Amniotic stem cell (primary cell): ENCODE results near the gene ABI1.
A peak's percentile ranks its signal among the peaks of the same experiment; 100 is the strongest.

Experiments
- DNase-seq: peaks from one replicate; lab custom pipeline; 2025; lab: John Stamatoyannopoulos, UW

Gene ABI1

GRCh38 chr10:26765549-26765948 is 95.2 kb downstream of the ABI1 start:
- DNase-seq, result no peak

- no peak for DNase-seq
These were observed 101.8 kb downstream of the ABI1 start for GRCh38 chr10:26759008-26759407.

GRCh38 chr10:26755443-26755903 is 105.3 kb downstream of the ABI1 start:
- DNase-seq, result peak; percentile 45

DNA sequence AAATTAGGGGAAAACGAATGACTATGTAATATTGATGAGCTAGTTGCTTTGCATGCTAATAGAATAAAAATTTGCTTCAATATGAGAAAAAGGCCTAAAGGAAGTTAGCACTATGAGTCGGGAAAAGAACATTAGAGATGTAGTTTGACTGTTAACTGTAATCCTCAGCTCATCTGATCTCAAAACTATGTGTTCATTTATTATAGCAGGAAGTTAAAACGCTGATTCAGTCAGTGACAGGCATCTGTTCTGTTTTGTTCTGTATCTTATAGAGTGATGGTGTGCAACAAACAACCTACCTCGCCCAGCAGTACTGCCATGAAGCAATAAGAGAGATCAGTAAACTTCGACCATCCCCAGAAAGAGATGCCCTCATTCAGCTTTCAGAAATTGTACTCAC is 114.7 kb downstream of the ABI1 start:
- DNase-seq, result no peak

DNA sequence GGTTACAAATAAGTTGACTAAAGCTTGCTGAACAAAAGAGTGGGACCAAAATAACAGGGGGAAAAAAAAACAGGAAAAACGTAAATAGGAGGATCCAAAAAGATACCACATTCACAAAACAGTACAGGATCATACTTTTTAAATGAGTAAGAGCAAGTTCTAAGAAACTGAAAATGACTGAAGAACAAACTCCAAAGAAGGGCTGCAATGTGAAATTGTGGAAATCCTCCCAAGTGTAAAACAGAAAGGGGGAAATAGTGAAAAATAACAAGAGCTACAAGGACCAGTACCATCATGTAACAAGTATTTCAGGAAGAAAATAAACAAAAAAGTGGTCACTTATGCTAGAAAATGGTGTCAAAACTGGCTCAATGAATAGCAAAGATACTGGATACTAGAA is 116.9 kb downstream of the ABI1 start:
- DNase-seq, result no peak

DNA sequence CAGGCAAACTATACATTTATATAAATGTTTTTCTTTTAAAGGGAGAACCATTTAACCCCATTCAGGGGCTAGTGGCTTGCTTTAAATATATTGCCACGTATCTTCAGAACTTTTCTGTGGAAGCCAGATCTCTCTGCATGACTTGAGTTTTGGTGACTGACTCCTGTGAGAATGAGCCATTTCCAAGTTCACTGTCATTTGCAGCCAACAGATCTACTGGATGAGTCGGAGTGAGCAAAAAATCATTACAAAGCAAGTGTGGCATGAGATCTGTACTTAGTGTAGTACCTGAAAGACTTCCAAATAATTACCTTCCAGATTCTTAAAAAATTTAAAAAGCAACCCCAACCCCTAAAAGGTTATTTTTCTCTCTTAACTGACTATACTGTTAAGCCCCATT is 117.7 kb downstream of the ABI1 start:
- DNase-seq, result no peak

DNA sequence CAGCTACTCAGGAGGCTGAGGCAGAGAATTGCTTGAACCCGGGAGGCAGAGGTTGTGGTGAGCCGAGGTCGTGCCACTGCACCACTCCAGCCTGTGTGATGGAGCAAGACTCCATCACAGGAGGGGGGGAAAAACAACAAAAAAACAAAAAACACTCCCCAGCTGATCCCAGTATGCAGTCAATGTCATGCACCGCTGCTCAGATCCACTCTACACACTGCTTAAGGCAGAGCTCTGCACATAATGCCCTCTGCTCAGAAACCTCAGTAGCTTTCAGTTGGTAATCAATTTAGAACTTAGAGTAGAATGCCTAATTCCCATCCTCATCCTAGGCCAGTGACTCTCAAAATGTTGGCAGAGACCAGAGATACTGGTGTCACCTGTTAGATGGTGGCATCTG is 119.4 kb downstream of the ABI1 start:
- no peak for DNase-seq

DNA sequence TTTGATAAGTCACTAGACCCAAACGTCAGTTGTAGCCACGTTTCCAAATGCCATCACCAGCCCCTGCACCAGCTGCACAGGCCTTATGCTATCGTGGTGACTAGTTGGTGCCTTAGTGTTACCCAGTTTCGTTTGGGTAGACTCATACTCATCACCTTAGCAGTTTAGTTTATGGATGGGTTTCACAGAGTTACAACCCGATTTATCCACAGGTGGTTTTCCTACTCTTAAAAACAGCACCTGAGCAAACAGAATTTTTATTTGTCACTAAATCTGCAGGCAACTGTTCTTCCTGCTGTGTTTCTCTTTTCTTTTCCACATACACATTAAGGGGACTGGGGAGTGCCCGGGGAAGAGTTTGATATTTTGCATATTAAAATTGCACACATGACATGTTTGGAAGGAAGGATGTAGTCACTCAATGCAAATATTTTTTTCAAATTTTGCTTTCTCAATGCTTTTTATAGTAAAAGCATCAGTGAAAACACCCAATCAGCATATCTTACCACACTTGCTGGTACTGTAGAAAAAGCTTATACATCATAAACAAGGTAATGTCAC is 121.6 kb downstream of the ABI1 start:
- DNase-seq, result no peak

DNA sequence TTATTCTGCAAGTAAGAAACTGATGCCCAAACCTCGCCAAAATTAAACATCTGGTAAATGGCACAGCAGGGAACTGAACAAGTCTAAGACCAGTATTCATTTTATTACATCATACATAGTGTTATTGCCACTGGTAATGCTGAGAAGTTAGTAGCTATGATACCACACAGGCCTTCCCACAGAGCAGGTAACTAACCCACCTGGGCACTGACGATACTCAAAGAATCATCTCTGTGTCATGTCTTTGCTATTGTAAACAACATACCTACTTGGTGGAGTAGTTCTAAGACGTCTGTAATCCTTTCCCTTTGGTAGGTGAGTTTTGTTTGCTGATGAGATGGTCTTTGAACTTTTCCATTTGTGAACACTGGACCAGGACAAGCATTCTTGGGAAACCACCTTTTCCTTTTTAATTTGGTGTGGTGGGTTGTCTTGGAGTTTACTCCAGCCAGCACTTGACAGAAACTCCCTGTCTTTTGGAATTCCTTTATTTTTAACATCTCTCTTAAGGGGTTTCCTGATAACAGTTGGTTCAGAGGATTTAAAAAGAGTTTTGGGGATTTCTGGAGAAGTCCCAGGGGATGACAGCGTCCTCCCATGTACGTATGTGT is 122.4 kb downstream of the ABI1 start:
- DNase-seq, result no peak

DNA sequence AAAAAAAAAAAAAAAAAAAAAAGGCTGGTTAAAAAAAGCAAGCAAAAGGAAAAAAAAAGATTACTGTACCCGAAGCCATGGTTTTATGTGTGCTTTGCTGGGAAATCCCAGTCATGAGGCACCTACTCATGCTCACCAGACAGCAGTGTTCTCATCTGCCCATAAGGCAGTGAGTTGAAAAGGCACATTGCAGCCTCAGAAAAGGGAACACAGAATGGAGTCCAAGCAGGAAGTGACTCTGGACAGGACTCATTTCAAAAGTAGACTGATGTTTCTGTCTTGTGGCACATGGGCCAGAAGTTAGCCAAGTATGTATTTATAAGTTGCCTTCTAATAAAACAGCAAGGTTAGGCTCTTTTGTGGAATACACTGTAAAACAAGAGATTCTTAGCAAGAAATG is 123.0 kb downstream of the ABI1 start:
- no peak for DNase-seq

DNA sequence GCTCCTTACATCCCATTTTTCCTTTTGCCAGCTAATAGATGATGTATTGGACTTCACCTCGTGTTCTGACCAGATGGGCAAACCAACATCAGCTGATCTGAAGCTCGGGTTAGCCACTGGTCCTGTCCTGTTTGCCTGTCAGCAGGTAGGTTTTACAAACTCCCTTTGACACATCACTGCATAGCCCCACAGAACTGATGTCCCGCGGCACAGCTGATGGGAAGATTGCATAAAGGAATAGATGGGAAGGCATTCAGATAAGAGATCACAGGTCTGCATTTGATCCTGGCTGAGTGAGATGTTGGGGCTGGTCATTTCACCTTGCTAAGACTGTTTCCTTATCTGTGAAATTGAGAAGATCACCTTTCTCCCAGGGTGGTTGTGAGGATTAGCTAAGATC is 125.3 kb downstream of the ABI1 start:
- DNase-seq, result no peak

GRCh38 chr10:26733750-26734568 is 126.8 kb downstream of the ABI1 start:
- no peak for DNase-seq

DNA sequence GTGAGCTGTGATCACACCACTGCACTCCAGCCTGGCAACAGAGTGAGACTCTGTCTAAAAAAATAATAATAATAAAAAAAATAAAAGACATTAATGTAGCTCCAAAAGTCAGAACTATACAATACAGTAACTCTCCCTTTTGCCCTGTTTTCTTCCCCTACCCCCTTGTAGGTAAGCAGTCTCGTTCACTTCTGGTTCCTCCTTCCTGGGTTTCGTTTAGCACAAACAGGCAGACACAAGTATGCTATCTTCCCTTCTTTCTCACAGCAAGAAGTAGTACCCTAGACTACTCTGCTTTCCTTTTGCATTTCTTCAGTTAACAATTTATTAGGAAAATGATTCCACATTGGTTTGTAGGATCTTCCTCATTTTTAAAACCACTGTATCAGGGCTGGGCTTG is 130.2 kb downstream of the ABI1 start:
- DNase-seq, result no peak

- DNase-seq, result no peak
These were observed 131.4 kb downstream of the ABI1 start for GRCh38 chr10:26729395-26729794.

DNA sequence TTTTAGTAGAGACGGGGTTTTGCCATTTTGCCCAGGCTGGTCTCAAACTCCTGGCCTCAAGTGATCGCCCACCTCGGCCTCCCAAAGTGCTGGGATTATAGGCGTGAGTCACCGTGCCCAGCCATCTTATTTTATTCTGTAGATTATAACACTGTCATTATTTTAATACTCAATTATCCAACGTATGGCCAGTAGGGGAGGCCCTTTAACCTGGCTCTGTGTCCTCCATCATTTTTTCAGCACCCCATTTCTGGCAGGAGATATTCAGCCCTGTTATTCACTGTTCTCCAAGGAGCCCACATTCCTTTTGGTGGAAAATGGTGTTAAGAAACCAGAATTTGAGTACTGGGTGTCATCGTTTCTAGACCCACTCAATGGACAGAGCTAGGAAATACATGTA is 131.8 kb downstream of the ABI1 start:
- DNase-seq, result no peak

DNA sequence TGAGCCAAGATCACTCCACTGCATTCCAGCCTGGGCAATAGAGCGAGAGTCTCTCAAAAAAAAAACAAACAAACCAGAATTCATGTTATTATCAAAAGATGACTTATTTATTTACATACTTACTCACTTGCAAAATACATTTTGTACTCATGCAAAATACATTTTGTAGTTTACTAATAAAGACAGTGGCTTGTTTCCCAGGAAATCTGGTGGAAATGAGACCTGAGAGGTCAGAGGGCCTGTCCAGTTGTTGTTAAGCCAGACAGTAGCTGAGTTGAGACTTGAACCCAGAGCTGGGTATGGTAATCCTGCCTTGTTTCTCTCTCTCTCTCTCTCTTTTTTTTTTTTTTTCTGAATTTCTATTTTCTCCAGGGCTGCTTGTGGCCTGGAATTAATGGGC is 133.8 kb downstream of the ABI1 start:
- DNase-seq, result no peak

DNA sequence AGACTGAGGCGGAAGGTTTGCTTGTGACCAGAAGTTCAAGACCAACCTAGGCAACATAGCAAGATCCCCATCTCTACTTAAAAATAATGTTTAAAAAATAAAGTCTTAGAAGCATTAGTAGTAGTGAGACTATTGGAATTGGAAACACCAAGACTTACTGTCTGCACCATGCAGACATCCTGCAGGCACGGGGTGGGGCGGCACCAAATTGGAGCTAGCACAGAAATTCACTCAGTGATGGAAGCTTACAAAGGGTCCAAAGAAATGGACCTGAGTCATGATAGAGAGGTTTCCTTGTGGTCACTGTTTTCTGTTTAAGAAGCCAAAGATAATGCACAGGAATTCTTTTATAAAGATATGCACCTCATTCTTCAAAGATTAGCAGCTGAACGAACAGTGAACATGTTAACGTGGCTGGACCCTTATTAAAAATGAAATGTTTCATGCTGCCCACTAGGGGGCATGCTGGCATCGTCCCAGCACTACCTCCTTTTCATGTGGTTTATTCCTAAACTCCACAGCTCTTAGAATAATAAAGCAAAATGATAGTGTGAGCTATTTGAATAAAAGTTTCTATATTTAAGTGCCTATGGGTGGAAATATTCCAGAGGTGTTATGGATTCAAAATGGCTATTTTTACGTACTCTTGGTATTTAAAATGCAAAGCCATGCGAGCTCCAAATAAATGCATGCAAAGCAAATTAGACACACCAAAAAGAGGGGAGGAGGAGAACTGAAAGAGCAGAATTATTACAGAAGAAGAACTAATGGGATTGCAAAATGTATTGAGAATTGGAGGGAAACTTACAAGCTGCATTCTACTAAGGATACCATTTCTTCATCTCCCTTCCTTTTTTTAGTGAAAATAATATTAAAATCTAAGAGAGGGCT is 134.7 kb downstream of the ABI1 start:
- peak; percentile 35 for DNase-seq

GRCh38 chr10:26723016-26723415 is 137.7 kb downstream of the ABI1 start:
- DNase-seq, result no peak

DNA sequence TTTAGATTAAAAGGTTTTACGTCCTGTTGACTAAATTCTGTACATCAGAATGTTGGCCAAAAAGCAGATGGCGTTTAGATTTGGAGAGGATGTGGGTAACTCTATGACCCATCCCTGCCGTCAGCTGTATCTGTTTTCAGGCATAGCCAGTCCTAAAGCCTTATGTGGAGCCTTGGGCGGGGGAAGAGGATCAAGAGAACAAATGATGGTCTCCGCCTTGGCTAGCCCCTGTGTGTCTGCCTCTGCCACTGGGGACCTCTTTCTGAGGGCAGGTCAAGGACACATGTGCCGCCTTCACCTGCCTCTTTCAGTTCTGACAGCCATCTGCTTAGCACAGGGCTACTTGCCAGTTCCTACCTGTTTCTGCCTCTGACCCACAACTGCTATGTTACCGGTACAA is 139.2 kb downstream of the ABI1 start:
- DNase-seq, result no peak

GRCh38 chr10:26717476-26717875 is 143.3 kb downstream of the ABI1 start:
- no peak for DNase-seq

- DNase-seq, result no peak
These were observed 145.6 kb downstream of the ABI1 start for GRCh38 chr10:26715137-26715487.

DNA sequence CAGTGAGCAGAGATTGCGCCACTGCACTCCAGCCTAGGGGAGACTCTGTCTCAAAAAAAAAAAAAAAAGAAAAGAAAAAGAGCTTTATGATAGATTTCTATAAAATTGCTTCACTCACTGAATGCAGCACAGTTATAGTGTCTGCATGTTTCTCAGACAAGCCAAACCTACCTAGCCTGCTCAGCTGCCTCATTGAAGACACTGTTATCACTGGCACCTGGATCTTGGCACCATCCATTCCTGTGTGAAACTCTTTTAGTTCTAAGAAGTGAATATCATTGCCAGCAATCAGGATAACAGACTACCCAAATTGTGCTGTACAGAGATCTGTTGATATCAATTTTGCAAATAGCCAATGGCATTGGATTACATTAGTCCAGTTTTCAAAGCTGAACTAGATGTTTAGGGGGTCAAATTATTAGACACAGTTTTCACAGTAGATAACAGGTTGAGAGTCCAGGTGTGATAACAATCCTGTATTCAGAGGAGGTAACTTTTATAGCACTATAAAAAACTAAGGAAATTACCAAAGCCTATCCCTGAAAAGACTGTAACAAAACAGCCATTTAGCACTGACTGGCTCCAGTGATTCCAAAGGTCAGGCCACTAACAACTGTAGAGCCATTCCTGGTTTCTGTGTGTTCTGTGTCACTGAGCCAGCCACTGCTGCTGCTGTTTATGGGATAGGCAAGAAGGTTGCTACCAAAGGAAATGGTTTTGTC is 146.2 kb downstream of the ABI1 start:
- no peak for DNase-seq
